GM04503 (cell line): Measurements from ENCODE around the gene STRN3.
"Not testable (repeated sequence)": the region's sequence is repeated elsewhere in the genome, so short reads cannot be mapped to it uniquely, and the experiment has no call there.

ENCODE experiments used
- DNase-seq: peaks from one replicate; pipeline ENCODE4 v3.0.0-alpha.2; 2012; ENCODE audit warnings: low read depth

The STRN3 gene

GRCh38 chr14:30908826-30909225, 117.4 kb downstream of the STRN3 start:
- no peak for DNase-seq

GRCh38 chr14:30907659-30908057, 118.5 kb downstream of the STRN3 start:
- no peak for DNase-seq

GRCh38 chr14:30906752-30907658, 119.2 kb downstream of the STRN3 start:
- DNase-seq: no peak

GRCh38 chr14:30903285-30904124, 122.7 kb downstream of the STRN3 start:
- DNase-seq: no peak

GRCh38 chr14:30897121-30897520, 129.1 kb downstream of the STRN3 start:
- not testable (repeated sequence) for DNase-seq

GRCh38 chr14:30896435-30896834, 129.7 kb downstream of the STRN3 start:
- DNase-seq: no peak

- no peak for DNase-seq
Observed at GRCh38 chr14:30894923-30895515, 131.2 kb downstream of the STRN3 start.

- DNase-seq: no peak
Observed at GRCh38 chr14:30893819-30894218, 132.4 kb downstream of the STRN3 start.

GRCh38 chr14:30889244-30889594, 137.0 kb downstream of the STRN3 start:
- no peak for DNase-seq

- no peak for DNase-seq
Observed at GRCh38 chr14:30888480-30889243, 137.5 kb downstream of the STRN3 start.

- DNase-seq: no peak
Observed at GRCh38 chr14:30885840-30886740, 140.1 kb downstream of the STRN3 start.

- no peak for DNase-seq
Observed at GRCh38 chr14:30884901-30885300, 141.3 kb downstream of the STRN3 start.

- DNase-seq: no peak
Observed at GRCh38 chr14:30883508-30884294, 142.5 kb downstream of the STRN3 start.

GRCh38 chr14:30882431-30882830, 143.7 kb downstream of the STRN3 start:
- no peak for DNase-seq

GRCh38 chr14:30876692-30877091, 149.5 kb downstream of the STRN3 start:
- no peak for DNase-seq

- no peak for DNase-seq
Observed at GRCh38 chr14:30875788-30876053, 150.5 kb downstream of the STRN3 start.

GRCh38 chr14:30874999-30875787, 151.0 kb downstream of the STRN3 start:
- no peak for DNase-seq

- DNase-seq: no peak
Observed at GRCh38 chr14:30874120-30874998, 151.8 kb downstream of the STRN3 start, which contains the start of gene COCH. TSS of gene COCH (plus strand) at chr14:30874559. CDS start at chr14:30874939, 380 bp downstream.
